Nasal cavity respiratory epithelium epithelial cell of viscerocranial mucosa (primary cell): ENCODE measurements around the gene BCL2L1. TPM values are rescaled to one million over a fixed set of nuclear protein-coding genes. Genes with fewer than 3 reads are reported as not detected.

Experiments
- total RNA-seq: library from RNA; depleted of rRNA; stranded (reverse); fragments of >200 nt; gene quantifications from 2 replicates; pipeline ENCODE4 v1.2.3, GENCODE V29; 2014

BCL2L1 gene
- total RNA-seq: 113 and 138 TPM in 2 replicates

GRCh38 chr20:31722257-31723068 is at the start of gene BCL2L1:
Gene BCL2L1 (minus strand): TSS chr20:31722868. CDS start chr20:31722218, 650 bp downstream.

GRCh38 chr20:31738729-31739549 is 16.3 kb upstream of the BCL2L1 start, which contains the start of gene TPX2:
Gene TPX2 (plus strand): TSS chr20:31739290. CDS start chr20:31757477, 18,187 bp downstream.

GRCh38 chr20:31637660-31638059 is 85.0 kb downstream of the BCL2L1 start, which contains the start of gene COX4I2:
Gene COX4I2 (plus strand): TSS chr20:31637912. CDS start chr20:31639018, 1,106 bp downstream.

Other genes with a start within 250 kb of the BCL2L1 start
- gene DEFB124, start 247.7 kb downstream of the BCL2L1 start, total RNA-seq: not detected in 2 replicates
- not detected in 2 replicates for gene REM1, start 247.6 kb downstream of the BCL2L1 start, total RNA-seq
- 52.3 and 82.9 TPM in 2 replicates for gene HM13, start 208.4 kb downstream of the BCL2L1 start, total RNA-seq
- gene ID1, start 117.6 kb downstream of the BCL2L1 start, total RNA-seq: 248 and 435 TPM in 2 replicates
- gene COX4I2, start 85.0 kb downstream of the BCL2L1 start, total RNA-seq: not detected in 2 replicates
- 2.6 and 3.1 TPM in 2 replicates for gene TPX2, start 16.4 kb upstream of the BCL2L1 start, total RNA-seq
- not detected in 2 replicates for gene MYLK2, start 96.5 kb upstream of the BCL2L1 start, total RNA-seq
- not detected in 2 replicates for gene FOXS1, start 122.7 kb upstream of the BCL2L1 start, total RNA-seq
- gene DUSP15, start 147.7 kb upstream of the BCL2L1 start, total RNA-seq: 0.34 TPM in 1 of 2 replicates, not detected in the other
- gene TTLL9, start 147.8 kb upstream of the BCL2L1 start, total RNA-seq: not detected in 2 replicates
- 6.8 and 7.3 TPM in 2 replicates for gene PDRG1, start 229.2 kb upstream of the BCL2L1 start, total RNA-seq
- not detected in 2 replicates for gene XKR7, start 245.3 kb upstream of the BCL2L1 start, total RNA-seq